Measurements from ENCODE around the gene EYS.
"Not testable (repeated sequence)": the region's sequence is repeated elsewhere in the genome, so short reads cannot be mapped to it uniquely, and the experiment has no call there.

EYS gene

GRCh38 chr6:65071480-65071879 lies 635.5 kb downstream of the EYS start:
- DNase-seq: no peak

GRCh38 chr6:65064844-65065243 lies 642.2 kb downstream of the EYS start:
- no peak for DNase-seq

DNA sequence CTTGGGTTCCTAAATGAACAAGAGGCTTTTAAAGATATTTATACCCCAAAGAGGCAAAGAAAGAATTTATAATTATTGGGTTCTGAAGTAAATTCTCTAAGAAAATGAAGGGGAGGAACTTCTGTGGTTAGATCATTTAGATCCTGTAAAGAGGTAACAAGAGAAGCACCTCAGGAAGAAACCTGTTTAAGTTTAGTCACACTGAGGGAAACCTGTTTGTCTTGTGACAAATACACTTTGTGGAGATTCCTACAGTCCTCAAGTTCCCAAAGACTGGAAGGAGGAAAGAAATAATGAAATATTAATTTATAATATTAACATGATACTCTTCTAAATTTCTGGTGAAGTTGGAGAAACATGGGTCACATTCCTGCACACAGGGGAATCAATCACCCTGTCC lies 647.5 kb downstream of the EYS start:
- DNase-seq: no peak

- no peak for DNase-seq
Observed at GRCh38 chr6:65055545-65055944, 651.5 kb downstream of the EYS start.

- no peak for DNase-seq
Observed at GRCh38 chr6:65052626-65053025, 654.4 kb downstream of the EYS start.

DNA sequence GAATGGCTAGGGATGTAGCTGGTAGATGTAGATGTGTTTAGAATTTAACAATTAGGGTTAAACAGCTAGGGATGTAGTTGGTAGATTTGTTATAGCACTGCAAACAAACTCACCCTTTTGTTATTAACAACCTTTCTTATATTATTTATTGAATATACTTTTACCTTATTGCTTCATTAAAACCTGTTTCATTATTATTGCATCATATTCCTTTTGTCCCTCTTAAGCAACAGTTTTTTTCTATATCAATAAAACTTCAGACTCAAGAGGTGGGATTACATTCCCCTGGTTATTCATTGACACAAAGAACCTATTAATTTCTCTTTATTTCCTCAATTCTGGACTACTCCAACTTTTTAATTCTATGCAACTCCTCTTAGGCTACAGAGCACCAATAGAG lies 661.2 kb downstream of the EYS start:
- no peak for DNase-seq

DNA sequence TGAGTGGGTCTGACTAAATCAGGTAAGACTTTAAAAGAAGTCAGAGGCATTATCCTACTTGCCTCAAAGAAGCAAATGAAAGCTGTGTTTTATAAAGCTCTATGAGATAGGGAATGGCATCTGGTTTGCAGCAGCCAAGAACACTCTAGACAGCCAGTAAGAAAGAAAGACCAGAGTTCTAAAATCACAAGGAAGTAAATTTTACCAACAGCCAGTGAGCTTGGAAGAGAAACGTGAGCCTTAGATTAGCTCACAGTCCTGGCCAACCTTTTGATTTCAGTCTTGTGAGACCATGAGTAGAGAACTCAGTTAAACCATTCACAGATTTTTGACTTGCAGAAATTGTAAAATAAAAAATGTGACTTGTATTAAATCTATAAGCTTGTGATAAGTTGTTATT lies 693.0 kb downstream of the EYS start:
- DNase-seq: no peak

GRCh38 chr6:65006788-65007187 lies 700.2 kb downstream of the EYS start:
- DNase-seq: no peak

- peak; percentile 5 for DNase-seq
Observed at GRCh38 chr6:65004283-65004682, 702.7 kb downstream of the EYS start.

GRCh38 chr6:65002882-65003281 lies 704.1 kb downstream of the EYS start:
- not testable (repeated sequence) for DNase-seq

DNA sequence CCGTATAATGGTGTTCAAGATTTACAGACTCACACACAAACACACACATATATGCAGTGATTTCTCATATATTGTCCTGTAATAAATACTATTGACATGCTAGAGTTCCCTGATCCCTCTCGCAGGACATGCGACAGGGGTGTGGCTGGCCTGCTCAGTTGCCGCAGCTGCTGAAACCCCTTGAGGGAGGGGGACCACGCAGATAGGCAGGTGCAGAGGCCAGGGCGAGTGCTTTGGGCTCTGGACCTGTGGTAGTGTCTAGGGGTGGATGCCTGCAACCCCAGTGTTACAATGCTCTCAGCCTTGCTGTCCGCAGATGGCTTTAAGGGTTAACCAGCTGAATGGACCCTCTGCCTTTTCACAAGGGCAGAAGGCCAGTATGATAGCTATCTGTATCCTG lies 706.2 kb downstream of the EYS start:
- DNase-seq: no peak

- DNase-seq: no peak
Observed at GRCh38 chr6:64998204-64998603, 708.8 kb downstream of the EYS start.

GRCh38 chr6:64996301-64996700 lies 710.7 kb downstream of the EYS start:
- DNase-seq: no peak

GRCh38 chr6:64990652-64991304 lies 716.2 kb downstream of the EYS start:
- DNase-seq: no peak

DNA sequence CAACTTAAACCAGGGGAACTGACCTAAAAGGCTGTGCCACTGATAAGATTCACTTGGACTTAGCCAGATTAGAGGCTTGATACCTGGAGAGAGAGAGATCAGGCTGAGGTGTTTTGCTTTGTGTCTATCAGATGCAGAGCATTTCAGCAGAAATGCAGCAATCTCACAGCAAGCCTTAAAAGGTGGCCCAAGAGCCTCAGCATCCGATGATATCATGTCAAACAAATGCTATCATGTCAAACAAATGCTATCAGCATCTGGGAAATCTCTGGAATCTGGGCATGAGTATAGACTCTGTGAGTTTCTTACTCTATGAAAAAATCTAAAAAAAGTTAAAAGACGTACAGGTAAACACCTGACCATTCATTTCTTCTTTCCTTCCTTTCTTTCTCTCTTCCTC lies 718.9 kb downstream of the EYS start:
- DNase-seq: no peak

GRCh38 chr6:64987066-64987465 lies 720.0 kb downstream of the EYS start:
- no peak for DNase-seq

GRCh38 chr6:64985726-64986125 lies 721.3 kb downstream of the EYS start:
- DNase-seq: no peak

- no peak for DNase-seq
Observed at GRCh38 chr6:64984948-64985347, 722.1 kb downstream of the EYS start.

GRCh38 chr6:64983089-64983488 lies 723.9 kb downstream of the EYS start:
- DNase-seq: no peak

GRCh38 chr6:64973142-64973541 lies 733.9 kb downstream of the EYS start:
- no peak for DNase-seq

DNA sequence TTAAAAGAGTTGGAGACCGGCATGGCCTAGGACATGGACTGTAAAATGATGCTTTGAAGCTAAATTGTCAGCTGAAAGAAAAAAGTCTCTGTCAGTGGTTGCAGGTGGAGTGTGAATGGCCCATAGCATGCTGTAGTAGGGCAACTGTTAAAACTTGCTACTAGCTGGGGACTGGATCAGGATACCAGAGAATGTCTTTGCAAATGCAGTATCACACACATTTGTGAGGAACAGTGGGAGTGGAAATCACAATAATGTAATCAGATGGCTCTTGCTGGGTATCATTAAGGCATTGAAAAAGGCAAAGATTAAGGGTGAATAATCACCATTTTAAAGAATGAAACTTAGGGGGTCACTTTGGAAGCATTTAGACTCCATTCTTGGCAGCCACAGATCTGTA lies 737.9 kb downstream of the EYS start:
- no peak for DNase-seq

DNA sequence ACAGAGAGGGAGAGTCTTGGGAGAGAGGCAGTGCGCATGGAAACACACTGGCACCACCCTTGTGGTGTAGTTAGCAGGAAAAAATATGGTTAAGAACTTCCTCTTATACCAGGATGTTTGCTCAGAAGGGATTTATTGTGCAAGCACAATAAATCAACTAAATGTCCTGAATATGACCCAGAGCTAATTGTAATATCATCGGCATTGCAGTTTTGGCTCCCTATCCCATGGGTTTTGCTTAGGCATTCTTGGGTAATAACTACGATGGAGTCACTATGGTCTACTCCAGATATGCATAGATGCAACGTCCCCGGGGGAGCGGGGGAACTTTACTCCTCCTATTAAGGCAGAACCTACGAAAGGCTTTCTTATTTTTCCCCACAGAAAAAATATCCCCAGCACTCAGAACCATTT lies 751.6 kb downstream of the EYS start:
- DNase-seq: no peak

GRCh38 chr6:64949257-64949656 lies 757.8 kb downstream of the EYS start:
- no peak for DNase-seq

- no peak for DNase-seq
Observed at GRCh38 chr6:64948261-64948660, 758.8 kb downstream of the EYS start.

DNA sequence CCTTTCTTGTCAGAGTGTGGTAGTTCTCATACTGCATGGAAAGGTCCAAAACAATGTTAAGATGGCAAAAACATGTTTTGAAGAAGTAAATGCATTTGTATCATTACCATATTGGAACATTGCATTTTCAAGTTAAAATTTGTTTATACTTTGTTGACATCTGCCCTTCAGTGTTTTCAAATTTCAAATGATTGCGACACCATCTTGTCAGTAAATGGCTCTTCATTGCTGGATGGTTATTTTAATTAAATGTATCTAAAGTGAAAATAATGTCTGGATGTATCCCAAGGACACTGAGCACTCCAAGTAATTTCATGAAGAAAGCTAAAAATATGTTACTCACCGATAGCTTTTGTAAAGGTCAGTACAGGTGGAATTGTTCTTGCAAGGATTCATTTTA lies 761.6 kb downstream of the EYS start:
- no peak for DNase-seq

- DNase-seq: no peak
Observed at GRCh38 chr6:64932486-64932885, 774.5 kb downstream of the EYS start.
